Gastroesophageal sphincter (tissue), 4 donors: ENCODE results near the gene PCDHA11. TPM values are rescaled to one million over a fixed set of nuclear protein-coding genes. Genes with fewer than 3 reads are reported as not detected.

Experiments used
- ATAC-seq: fragments of 150-250 bp; one replicate; pipeline ENCODE4 v1.9.1; 2016; ENCODE audit warnings: mild to moderate bottlenecking, moderate library complexity
- H3K27ac ChIP-seq, 4 donors: fragments of 200-600 bp; sonication (generic) in 3 of 4; 1 replicate in 3 of 4; 2 replicates in 1 of 4; pipeline ENCODE4 v1.5.1; 2016 to 2019
- H3K27me3 ChIP-seq: fragments of 200-600 bp; sonication (generic); one replicate; pipeline ENCODE4 v1.5.1; 2019
- H3K36me3 ChIP-seq, 2 donors: fragments of 200-600 bp; sonication (generic); one replicate each; pipeline ENCODE4 v1.5.1; 2019; ENCODE audit warnings: control low read depth in 1 of 2
- H3K4me1 ChIP-seq, 3 donors: fragments of 200-600 bp; sonication (generic); 1 replicate in 2 of 3; 2 replicates in 1 of 3; pipeline ENCODE4 v1.5.1; 2016 to 2019; ENCODE audit warnings: control low read depth in 2 of 3
- H3K4me3 ChIP-seq, 2 donors: fragments of 200-600 bp; sonication (generic); one replicate each; pipeline ENCODE4 v1.5.1; 2019; ENCODE audit warnings: mild to moderate bottlenecking in 1 of 2, moderate library complexity in 1 of 2
- H3K9me3 ChIP-seq, 3 donors: fragments of 200-600 bp; sonication (generic); one replicate each; pipeline ENCODE4 v1.5.1; 2017 to 2019; ENCODE audit warnings: control low read depth in 2 of 3
- CTCF ChIP-seq, 4 experiments: fragments of 200-600 bp in 2 of 4; fragments of 450-650 bp in 2 of 4; sonication (generic) in 1 of 4; IDR thresholded peaks; one replicate each; pipeline ENCODE4 v1.5.1; 2017 to 2019; ENCODE audit warnings: antibody characterized with exemption in 4 of 4, mild to moderate bottlenecking in 2 of 4, moderate library complexity in 2 of 4
- EP300 ChIP-seq: sonication (generic); formaldehyde crosslinking; IDR thresholded peaks from one replicate; pipeline ENCODE4 v1.6.1; 2017; ENCODE audit warnings: antibody characterized with exemption, mild to moderate bottlenecking
- POLR2A ChIP-seq, 2 donors: fragments of 450-650 bp; IDR thresholded peaks; one replicate each; pipeline ENCODE4 v1.6.1; 2017; ENCODE audit warnings: antibody characterized with exemption in 2 of 2, mild to moderate bottlenecking in 2 of 2, moderate library complexity in 1 of 2
- POLR2AphosphoS5 ChIP-seq: sonication (generic); formaldehyde crosslinking; IDR thresholded peaks from one replicate; pipeline ENCODE4 v1.6.1; 2017; ENCODE audit warnings: antibody characterized with exemption
- WGBS, 2 donors: methylation state at CpG; one replicate each; pipeline ENCODE4 v1.1.5; 2018; ENCODE audit warnings: low coverage in 1 of 2; 5-methylcytosine and 5-hydroxymethylcytosine counted together
- total RNA-seq, 4 donors: library from RNA; depleted of rRNA; stranded (reverse); fragments of >200 nt; gene quantifications; one replicate each; pipeline ENCODE4 v1.1.0, GENCODE V29; 2016

The PCDHA11 gene
- total RNA-seq, 4 donors from 2014 or later = 0.13 to 1.9 (median 0.89) TPM

DNA sequence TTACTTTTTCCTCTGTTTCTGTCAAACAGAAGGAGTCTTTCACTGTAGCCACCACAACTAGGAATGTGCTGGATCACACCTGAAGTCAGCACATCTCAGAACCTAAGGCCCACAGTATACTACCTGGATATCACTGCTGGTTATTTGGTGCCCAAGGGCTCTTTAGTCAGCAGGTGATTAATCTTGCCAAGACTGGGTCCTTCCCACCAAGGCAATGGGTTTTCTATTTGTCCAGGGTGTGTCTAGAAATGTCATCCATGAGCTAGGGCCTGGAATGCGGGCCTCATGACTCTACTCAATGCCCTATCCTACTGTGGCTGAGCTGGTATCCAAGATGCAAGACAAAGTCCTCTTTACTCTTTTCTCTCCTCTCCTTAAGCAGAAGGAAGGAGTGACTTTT lies 47.6 kb downstream of the PCDHA11 start:
- Histone ChIP-seq H3K27me3 (no peaks in the 10 kb centered on the region), H3K4me3 (no peak overlapping the region), H3K27ac (no peak overlapping the region), H3K36me3 (no peaks in the 10 kb centered on the region), H3K4me1 (no peaks in the 10 kb centered on the region), H3K9me3 (peaks cover 0 to 18% (median 0%) of the 10 kb centered on the region in 3 donors)
- WGBS, 2 donors = 80% methylated on average over 1 of the region's 1 CpG
- TF ChIP-seq CTCF (IDR thresholded peaks at IDR 0.05) (no peak), POLR2A (IDR thresholded peaks at IDR 0.05) (no peak), POLR2AphosphoS5 (no peak), EP300 (no peak)
- no peak for ATAC-seq

Other genes with a start within 250 kb of the PCDHA11 start
- 10 to 100 TPM; 20.4 to 84.5 (median 37.9) TPM for gene CD14, start 235.8 kb upstream of the PCDHA11 start, total RNA-seq
- 10 to 100 TPM; 10.9 to 72.1 (median 26.7) TPM for gene TMCO6, start 229.5 kb upstream of the PCDHA11 start, total RNA-seq
- 10 to 100 TPM; 38.6 to 61.5 (median 46.1) TPM for gene NDUFA2, start 221.3 kb upstream of the PCDHA11 start, total RNA-seq
- 100 to 1,000 TPM; 130 to 168 (median 131) TPM for gene IK, start 221.1 kb upstream of the PCDHA11 start, total RNA-seq
- 10 to 100 TPM; 15.6 to 25.1 (median 16.9) TPM for gene WDR55, start 204.1 kb upstream of the PCDHA11 start, total RNA-seq
- under 1 TPM in 3 of 4 donors, not detected in 1; 0.19 to 0.67 (median 0.62) TPM for gene DND1, start 195.4 kb upstream of the PCDHA11 start, total RNA-seq
- 10 to 100 TPM; 65.9 to 67.9 (median 67.1) TPM for gene HARS1, start 177.6 kb upstream of the PCDHA11 start, total RNA-seq
- 10 to 100 TPM; 16.0 to 41.6 (median 25.5) TPM for gene HARS2, start 177.5 kb upstream of the PCDHA11 start, total RNA-seq
- gene ZMAT2, start 168.5 kb upstream of the PCDHA11 start, total RNA-seq = 10 to 100 TPM; 35.8 to 47.2 (median 45.0) TPM
- not detected for gene PCDHA1, start 82.8 kb upstream of the PCDHA11 start, total RNA-seq
- gene PCDHA2, start 74.1 kb upstream of the PCDHA11 start, total RNA-seq = under 1 TPM in 2 of 4 donors, not detected in 2; 0.19 to 0.27 TPM
- gene PCDHA3, start 67.9 kb upstream of the PCDHA11 start, total RNA-seq = 1 to 10 TPM in 1 of 4 donors, under 1 TPM in 3; 0.32 to 1.4 (median 0.70) TPM
- under 1 TPM in 3 of 4 donors, not detected in 1; 0.13 to 0.96 (median 0.31) TPM for gene PCDHA4, start 61.9 kb upstream of the PCDHA11 start, total RNA-seq
- gene PCDHA5, start 47.3 kb upstream of the PCDHA11 start, total RNA-seq = under 1 TPM in 3 of 4 donors, not detected in 1; 0.27 to 0.31 (median 0.27) TPM
- gene PCDHA6, start 41.0 kb upstream of the PCDHA11 start, total RNA-seq = 1 to 10 TPM in 1 of 4 donors, under 1 TPM in 3; 0.31 to 1.4 (median 0.73) TPM
- gene PCDHA7, start 34.7 kb upstream of the PCDHA11 start, total RNA-seq = under 1 TPM in 3 of 4 donors, not detected in 1; 0.27 to 0.47 (median 0.35) TPM
- under 1 TPM in 1 of 4 donors, not detected in 3; 0.15 TPM for gene PCDHA8, start 27.8 kb upstream of the PCDHA11 start, total RNA-seq
- under 1 TPM in 3 of 4 donors, not detected in 1; 0.13 to 0.47 (median 0.23) TPM for gene PCDHA9, start 20.6 kb upstream of the PCDHA11 start, total RNA-seq
- 1 to 10 TPM in 3 of 4 donors, under 1 TPM in 1; 0.94 to 2.5 (median 1.4) TPM for gene PCDHA10, start 13.1 kb upstream of the PCDHA11 start, total RNA-seq
- gene PCDHA12, start 6.4 kb downstream of the PCDHA11 start, total RNA-seq = 1 to 10 TPM in 3 of 4 donors, under 1 TPM in 1; 0.54 to 4.7 (median 1.5) TPM
- 1 to 10 TPM in 2 of 4 donors, under 1 TPM in 2; 0.22 to 2.5 (median 0.79) TPM for gene PCDHA13, start 13.2 kb downstream of the PCDHA11 start, total RNA-seq
- gene PCDHAC1, start 57.3 kb downstream of the PCDHA11 start, total RNA-seq = 1 to 10 TPM in 2 of 4 donors, under 1 TPM in 2; 0.47 to 6.6 (median 1.4) TPM
- gene PCDHAC2, start 97.5 kb downstream of the PCDHA11 start, total RNA-seq = 10 to 100 TPM in 3 of 4 donors, 1 to 10 TPM in 1; 1.6 to 25.9 (median 13.9) TPM
- under 1 TPM in 2 of 4 donors, not detected in 2; 0.05 to 0.13 TPM for gene PCDHB1, start 182.4 kb downstream of the PCDHA11 start, total RNA-seq
- 1 to 10 TPM; 1.4 to 3.0 (median 1.9) TPM for gene PCDHB2, start 225.7 kb downstream of the PCDHA11 start, total RNA-seq
- gene PCDHB3, start 231.5 kb downstream of the PCDHA11 start, total RNA-seq = 1 to 10 TPM in 3 of 4 donors, under 1 TPM in 1; 0.78 to 2.3 (median 2.0) TPM